A673 (cell line): Measurements from ENCODE around the gene CARHSP1.

Source experiments
- EZH2 ChIP-seq: fragments of 200-600 bp; sonication (generic); IDR thresholded peaks from 2 replicates; pipeline ENCODE4 v1.6.1; 2017; ENCODE audit warnings: borderline replicate concordance, low read depth, mild to moderate bottlenecking, mixed read lengths, antibody characterized with exemption, low read length; ENCODE audit not compliant: poor library complexity, severe bottlenecking
- TF ChIP-seq, protein P1 (sequence below): fragments of 300-800, 200-600 bp; sonication (generic); conservative IDR thresholded peaks from 2 replicates; pipeline ENCODE4 v1.5.1; 2017; ENCODE audit warnings: low read depth, mild to moderate bottlenecking, antibody characterized with exemption, low read length, moderate library complexity, mixed read lengths

DNA sequence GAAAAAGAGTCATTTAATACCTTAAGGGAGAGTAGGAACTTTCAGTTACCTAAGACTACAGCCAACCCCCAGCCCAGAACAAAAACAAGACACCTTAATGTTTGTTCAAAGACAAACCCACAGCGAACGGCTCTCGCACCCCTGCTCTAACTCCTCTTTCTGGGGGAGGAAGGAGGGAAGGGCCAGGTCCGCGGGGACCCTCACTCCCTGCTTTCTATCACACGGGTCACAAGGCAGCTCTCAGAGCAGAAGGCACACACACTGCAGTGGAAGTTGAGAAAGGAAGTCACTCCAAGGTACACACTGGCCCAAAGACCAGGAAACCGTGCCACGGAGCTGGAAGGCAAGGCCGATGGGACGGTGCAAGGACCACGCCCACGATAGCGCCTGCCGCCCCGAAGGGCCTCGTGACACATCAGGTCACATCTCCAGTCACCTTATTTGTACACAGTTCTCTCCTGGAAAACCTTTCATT, 23.3 kb upstream of the CARHSP1 start:
- TF ChIP-seq, protein P1, sequence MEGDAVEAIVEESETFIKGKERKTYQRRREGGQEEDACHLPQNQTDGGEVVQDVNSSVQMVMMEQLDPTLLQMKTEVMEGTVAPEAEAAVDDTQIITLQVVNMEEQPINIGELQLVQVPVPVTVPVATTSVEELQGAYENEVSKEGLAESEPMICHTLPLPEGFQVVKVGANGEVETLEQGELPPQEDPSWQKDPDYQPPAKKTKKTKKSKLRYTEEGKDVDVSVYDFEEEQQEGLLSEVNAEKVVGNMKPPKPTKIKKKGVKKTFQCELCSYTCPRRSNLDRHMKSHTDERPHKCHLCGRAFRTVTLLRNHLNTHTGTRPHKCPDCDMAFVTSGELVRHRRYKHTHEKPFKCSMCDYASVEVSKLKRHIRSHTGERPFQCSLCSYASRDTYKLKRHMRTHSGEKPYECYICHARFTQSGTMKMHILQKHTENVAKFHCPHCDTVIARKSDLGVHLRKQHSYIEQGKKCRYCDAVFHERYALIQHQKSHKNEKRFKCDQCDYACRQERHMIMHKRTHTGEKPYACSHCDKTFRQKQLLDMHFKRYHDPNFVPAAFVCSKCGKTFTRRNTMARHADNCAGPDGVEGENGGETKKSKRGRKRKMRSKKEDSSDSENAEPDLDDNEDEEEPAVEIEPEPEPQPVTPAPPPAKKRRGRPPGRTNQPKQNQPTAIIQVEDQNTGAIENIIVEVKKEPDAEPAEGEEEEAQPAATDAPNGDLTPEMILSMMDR, result no peak
- no peak for TF ChIP-seq EZH2
